HEK293T (cell line): ENCODE results near the gene C1QTNF1.
A peak's percentile ranks its signal among the peaks of the same experiment; 100 is the strongest.

Source experiments
- ELF4 ChIP-seq: fragments of 450-650 bp; IDR thresholded peaks from 2 replicates; pipeline ENCODE4 v1.6.1; 2017; ENCODE audit warnings: antibody characterized with exemption
- FOXA1 ChIP-seq: fragments of 450-650 bp; IDR thresholded peaks from 2 replicates; pipeline ENCODE4 v1.6.1; 2016; ENCODE audit warnings: mild to moderate bottlenecking
- FOXK2 ChIP-seq: fragments of 450-650 bp; IDR thresholded peaks from 2 replicates; pipeline ENCODE4 v1.6.1; 2016; ENCODE audit warnings: mild to moderate bottlenecking
- FOXM1 ChIP-seq: fragments of 450-650 bp; IDR thresholded peaks from 2 replicates; pipeline ENCODE4 v1.6.1; 2017; ENCODE audit warnings: mild to moderate bottlenecking, borderline replicate concordance
- HDGF ChIP-seq: fragments of 450-650 bp; IDR thresholded peaks from 2 replicates; pipeline ENCODE4 v1.6.1; 2017; ENCODE audit warnings: antibody characterized with exemption, borderline replicate concordance
- L3MBTL2 ChIP-seq: fragments of 450-650 bp; conservative IDR thresholded peaks from 2 replicates; pipeline ENCODE4 v1.6.1; 2016; ENCODE audit warnings: mild to moderate bottlenecking
- NFRKB ChIP-seq: fragments of 450-650 bp; IDR thresholded peaks from 2 replicates; pipeline ENCODE4 v1.6.1; 2016; ENCODE audit warnings: mild to moderate bottlenecking, moderate library complexity
- SP1 ChIP-seq: fragments of 450-650 bp; IDR thresholded peaks from 2 replicates; pipeline ENCODE4 v1.6.1; 2017
- SUZ12 ChIP-seq: fragments of 450-650 bp; IDR thresholded peaks from 2 replicates; pipeline ENCODE4 v1.6.1; 2016; ENCODE audit warnings: mild to moderate bottlenecking
- TARDBP ChIP-seq: fragments of 450-650 bp; IDR thresholded peaks from 2 replicates; pipeline ENCODE4 v1.6.1; 2016
- ZNF384 ChIP-seq: fragments of 450-650 bp; IDR thresholded peaks from 2 replicates; pipeline ENCODE4 v1.6.1; 2016

GRCh38 chr17:79082311-79083190 is 58.6 kb downstream of the C1QTNF1 start:
- TF ChIP-seq ZNF384 (no peak), TARDBP (no peak), NFRKB (no peak), FOXA1 (no peak), FOXM1 (no peak; the same call in 1 of the 2 replicates), SUZ12 (no peak), ELF4 (no peak), SP1 (no peak), FOXK2 (no peak), L3MBTL2 (no peak), HDGF (0 out of 2 replicates have a peak, but pooled peaks have one; percentile 5)
